Activated naive CD8-positive, alpha-beta T cell treated with anti-CD3 and anti-CD28 coated beads for 36 hours (primary cell): ENCODE results near the gene ACD. TPM values are rescaled to one million over a fixed set of nuclear protein-coding genes. Genes with fewer than 3 reads are reported as not detected.

Experiments used
- DNase-seq: peaks from one replicate; pipeline ENCODE4 v3.0.0; 2021
- H3K27ac Mint-ChIP-seq: one replicate; pipeline ENCODE4 v1.8.0; 2022; ENCODE audit warnings: mild to moderate bottlenecking, moderate library complexity, mixed read lengths
- H3K27me3 Mint-ChIP-seq: one replicate; pipeline ENCODE4 v1.8.0; 2022; ENCODE audit warnings: mild to moderate bottlenecking, mixed read lengths
- H3K36me3 Mint-ChIP-seq: one replicate; pipeline ENCODE4 v1.8.0; 2021; ENCODE audit warnings: mild to moderate bottlenecking, mixed read lengths
- H3K4me1 Mint-ChIP-seq: one replicate; pipeline ENCODE4 v1.8.0; 2021; ENCODE audit warnings: mixed read lengths
- H3K4me3 Mint-ChIP-seq: one replicate; pipeline ENCODE4 v1.8.0; 2022; ENCODE audit warnings: mild to moderate bottlenecking, moderate library complexity, mixed read lengths
- H3K9me3 Mint-ChIP-seq: one replicate; pipeline ENCODE4 v1.8.0; 2022; ENCODE audit warnings: mixed read lengths
- total RNA-seq, 2 experiments: library from RNA; stranded (reverse); gene quantifications; one replicate each; pipeline ENCODE4 v1.2.3, GENCODE V29; 2021

Gene ACD
- total RNA-seq, 2 experiments from 2014 or later, result 48.0 to 50.3 TPM

DNA sequence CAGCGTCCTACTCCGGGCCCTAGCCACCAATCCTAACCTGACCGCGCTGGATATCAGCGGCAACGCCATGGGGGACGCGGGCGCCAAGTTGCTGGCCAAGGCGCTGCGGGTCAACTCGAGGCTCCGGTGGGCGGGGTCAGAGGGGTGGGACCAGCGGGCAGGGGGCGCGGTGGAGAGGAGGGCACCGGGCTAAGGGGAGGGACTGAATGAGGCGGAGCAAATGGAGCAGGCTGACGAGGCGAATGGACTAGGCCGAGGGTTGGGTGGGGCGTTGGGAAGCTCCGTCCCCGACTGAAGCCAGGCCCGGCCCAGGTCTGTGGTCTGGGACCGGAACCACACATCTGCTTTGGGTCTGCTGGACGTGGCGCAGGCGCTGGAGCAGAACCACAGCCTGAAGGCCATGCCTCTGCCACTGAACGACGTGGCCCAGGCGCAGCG is 10.5 kb downstream of the ACD start:
- Mint-ChIP-seq H3K27me3 (no peaks in the 10 kb centered on the region), H3K4me1 (peaks cover 6% of the 10 kb centered on the region), H3K27ac (no peak overlapping the region), H3K36me3 (peaks cover 8% of the 10 kb centered on the region), H3K9me3 (no peaks in the 10 kb centered on the region), H3K4me3 (no peak overlapping the region)
- DNase-seq, result no peak

DNA sequence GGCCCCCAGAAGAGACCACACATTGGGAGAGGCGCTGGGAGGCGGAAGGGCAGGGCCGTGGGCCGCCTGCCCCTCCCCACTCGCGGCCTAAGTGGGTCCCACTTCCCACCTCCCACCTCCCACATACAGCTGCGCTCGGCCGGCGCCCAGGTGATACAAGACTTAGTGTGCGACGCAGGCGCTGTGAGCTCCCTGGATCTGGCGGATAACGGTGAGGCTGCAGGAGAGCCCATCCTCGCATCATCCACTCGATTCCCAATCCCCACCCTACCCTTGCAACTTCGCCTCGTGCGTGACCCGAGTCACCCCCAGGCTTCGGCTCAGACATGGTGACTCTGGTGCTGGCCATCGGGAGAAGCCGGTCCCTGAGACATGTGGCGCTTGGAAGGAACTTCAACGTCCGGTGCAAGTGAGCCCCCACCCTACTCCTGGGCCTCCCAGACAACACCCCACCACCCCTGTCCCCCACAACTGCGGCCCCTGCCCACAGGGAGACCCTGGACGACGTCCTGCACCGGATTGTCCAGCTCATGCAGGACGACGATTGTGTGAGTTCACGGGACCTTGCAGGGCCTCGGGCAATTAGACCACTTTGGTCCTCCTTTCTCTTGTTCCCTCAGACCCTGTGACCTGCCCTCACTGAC is 11.2 kb downstream of the ACD start:
- H3K27me3 Mint-ChIP-seq, result no peaks in the 10 kb centered on the region
- DNase-seq, result no peak
- H3K4me1 Mint-ChIP-seq, result peaks cover 9% of the 10 kb centered on the region
- H3K4me3 Mint-ChIP-seq, result no peak overlapping the region
- no peaks in the 10 kb centered on the region for H3K9me3 Mint-ChIP-seq
- H3K27ac Mint-ChIP-seq, result no peak overlapping the region
- peaks cover 8% of the 10 kb centered on the region for H3K36me3 Mint-ChIP-seq

DNA sequence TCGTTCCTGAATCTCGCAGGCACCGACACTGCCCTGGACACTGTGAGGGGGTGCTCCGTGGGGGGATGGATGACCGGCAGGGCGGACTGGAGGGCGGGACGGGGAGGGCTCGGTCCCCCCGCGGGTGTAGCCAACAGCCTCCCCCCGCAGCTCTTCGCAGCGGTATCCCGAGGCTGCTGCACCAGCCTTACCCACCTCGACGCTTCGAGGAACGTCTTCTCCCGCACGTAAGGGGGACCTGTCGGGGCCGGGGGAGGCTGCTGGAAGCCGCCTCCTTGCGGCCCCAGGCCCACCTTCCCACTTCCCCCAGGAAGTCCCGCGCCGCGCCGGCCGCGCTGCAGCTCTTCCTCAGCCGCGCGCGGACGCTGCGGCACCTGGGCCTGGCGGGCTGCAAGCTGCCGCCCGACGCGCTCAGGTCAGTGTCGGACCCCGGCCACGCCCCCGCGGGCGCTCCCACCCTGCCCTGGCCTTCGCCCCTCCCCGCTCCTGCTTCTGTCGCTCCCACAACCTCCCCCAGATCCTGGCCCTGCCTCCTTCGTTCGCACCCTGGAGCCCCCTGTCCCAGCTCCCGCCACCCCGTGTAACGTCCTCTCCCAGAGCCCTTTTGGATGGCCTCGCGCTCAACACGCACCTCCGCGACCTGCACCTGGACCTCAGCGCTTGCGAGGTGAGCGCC is 11.8 kb downstream of the ACD start:
- peaks cover 8% of the 10 kb centered on the region for H3K36me3 Mint-ChIP-seq
- no peak overlapping the region for H3K27ac Mint-ChIP-seq
- H3K4me1 Mint-ChIP-seq, result peaks cover 9% of the 10 kb centered on the region

DNA sequence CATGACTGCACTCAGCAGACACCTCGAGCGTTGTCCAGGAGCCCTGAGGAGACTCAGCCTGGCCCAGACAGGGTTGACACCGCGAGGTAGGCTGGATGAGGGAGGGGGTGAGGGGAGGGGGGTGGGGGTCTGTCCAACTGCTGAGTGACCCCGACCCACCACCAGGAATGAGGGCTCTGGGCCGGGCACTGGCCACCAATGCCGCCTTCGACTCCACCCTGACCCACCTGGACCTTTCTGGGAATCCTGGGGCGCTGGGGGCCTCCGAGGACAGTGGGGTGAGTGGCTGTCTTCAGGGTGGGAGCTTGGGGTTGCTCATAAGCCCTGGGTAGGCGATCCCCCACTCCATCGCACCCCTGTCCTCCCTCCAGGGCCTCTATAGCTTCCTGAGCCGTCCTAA is 12.4 kb downstream of the ACD start:
- Mint-ChIP-seq H3K36me3 (peaks cover 8% of the 10 kb centered on the region), H3K9me3 (no peaks in the 10 kb centered on the region), H3K4me3 (no peak overlapping the region), H3K27me3 (no peaks in the 10 kb centered on the region), H3K27ac (no peak overlapping the region), H3K4me1 (peaks cover 9% of the 10 kb centered on the region)
- no peak for DNase-seq

More for the DNA sequence above, 11.8 kb downstream of the ACD start:
- no peaks in the 10 kb centered on the region for H3K9me3 Mint-ChIP-seq
- H3K27me3 Mint-ChIP-seq, result no peaks in the 10 kb centered on the region
- no peak for DNase-seq
- H3K4me3 Mint-ChIP-seq, result no peak overlapping the region

DNA sequence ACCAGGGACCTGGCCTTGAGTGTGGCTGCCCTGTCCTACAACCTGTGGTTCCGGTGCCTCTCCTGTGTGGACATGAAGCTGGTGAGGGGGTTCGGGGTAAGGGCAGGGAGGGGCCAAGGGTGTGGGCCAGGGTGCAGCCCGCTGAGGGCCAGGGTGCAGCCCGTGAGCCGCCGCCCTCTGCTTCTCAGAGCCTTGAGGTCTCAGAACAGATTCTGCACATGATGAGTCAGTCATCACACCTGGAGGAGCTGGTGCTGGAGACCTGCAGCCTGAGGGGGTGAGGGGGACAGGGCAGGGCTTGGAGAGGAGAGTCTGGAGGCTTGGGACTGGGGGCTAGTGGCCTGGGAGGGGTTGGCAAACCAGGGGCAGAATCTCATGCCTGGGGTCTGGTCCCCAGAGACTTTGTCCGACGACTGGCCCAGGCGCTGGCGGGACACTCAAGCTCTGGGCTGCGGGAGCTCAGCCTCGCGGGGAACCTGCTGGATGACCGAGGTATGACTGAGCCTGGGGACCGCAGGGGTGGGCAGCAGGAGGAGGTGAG is 12.9 kb downstream of the ACD start:
- no peak overlapping the region for H3K27ac Mint-ChIP-seq
- H3K36me3 Mint-ChIP-seq, result peaks cover 8% of the 10 kb centered on the region
- no peaks in the 10 kb centered on the region for H3K27me3 Mint-ChIP-seq
- peaks cover 9% of the 10 kb centered on the region for H3K4me1 Mint-ChIP-seq
- no peaks in the 10 kb centered on the region for H3K9me3 Mint-ChIP-seq
- no peak for DNase-seq
- H3K4me3 Mint-ChIP-seq, result no peak overlapping the region

DNA sequence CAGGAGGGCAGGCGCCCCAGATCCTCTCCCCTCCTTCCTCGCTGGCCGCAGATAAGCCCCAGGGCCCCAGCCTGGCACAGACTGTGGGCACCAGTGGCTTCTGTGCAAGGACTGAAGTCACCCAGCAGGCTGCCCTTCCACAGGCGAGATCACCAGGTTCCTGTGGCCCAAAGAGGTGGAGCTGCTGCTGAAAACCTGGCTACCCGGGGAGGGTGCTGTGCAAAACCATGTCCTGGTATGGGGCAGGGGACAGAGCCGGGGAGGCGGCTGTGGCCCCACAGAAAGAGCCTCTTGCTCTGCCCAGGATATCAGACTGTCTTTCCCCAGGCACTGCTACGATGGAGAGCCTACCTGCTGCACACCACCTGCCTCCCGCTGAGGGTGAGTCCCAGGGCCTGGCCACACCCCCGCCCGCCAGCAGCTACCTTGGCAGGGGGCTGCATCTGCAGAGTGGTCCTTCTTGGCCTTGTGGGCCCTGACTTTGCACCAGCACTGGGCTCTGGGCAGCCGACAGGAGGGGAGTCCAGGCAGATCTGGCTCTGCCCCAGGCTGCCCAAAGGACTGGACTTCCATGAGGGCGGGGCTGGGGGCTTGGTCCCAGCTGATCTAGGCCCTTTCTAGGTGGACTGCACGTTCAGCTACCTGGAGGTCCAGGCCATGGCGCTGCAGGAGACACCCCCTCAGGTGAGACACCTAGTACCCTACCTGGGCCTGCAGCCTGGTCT is 14.5 kb downstream of the ACD start:
- peaks cover 9% of the 10 kb centered on the region for H3K4me1 Mint-ChIP-seq
- H3K4me3 Mint-ChIP-seq, result peak overlapping the region; percentile 90
- peak overlapping the region; percentile 95 for H3K27ac Mint-ChIP-seq
- no peaks in the 10 kb centered on the region for H3K27me3 Mint-ChIP-seq
- H3K9me3 Mint-ChIP-seq, result no peaks in the 10 kb centered on the region
- no peak for DNase-seq
- H3K36me3 Mint-ChIP-seq, result peaks cover 3% of the 10 kb centered on the region

DNA sequence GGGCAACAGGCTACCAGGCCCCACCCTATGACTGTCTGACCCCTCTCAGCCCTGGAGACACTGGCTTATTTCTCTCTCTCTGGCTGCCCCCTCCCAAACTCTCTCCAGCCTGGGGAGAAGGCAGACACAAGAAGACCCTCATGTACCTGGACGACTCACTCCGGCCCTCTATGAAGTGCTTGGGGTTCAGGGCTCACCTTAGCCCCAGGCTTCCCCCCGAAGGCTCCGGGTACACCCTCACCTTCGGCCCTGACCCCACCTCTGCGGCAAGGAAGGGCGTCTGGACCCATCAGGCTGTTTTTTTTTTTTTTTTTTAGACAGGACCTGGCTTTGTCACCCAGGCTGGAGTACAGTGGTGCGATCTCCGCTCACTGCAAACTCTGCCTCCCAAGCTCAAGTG is 16.0 kb downstream of the ACD start:
- H3K36me3 Mint-ChIP-seq, result no peaks in the 10 kb centered on the region
- no peaks in the 10 kb centered on the region for H3K27me3 Mint-ChIP-seq
- H3K4me3 Mint-ChIP-seq, result peak overlapping the region; percentile 75
- DNase-seq, result no peak
- H3K9me3 Mint-ChIP-seq, result no peaks in the 10 kb centered on the region
- H3K27ac Mint-ChIP-seq, result peak overlapping the region; percentile 51
- H3K4me1 Mint-ChIP-seq, result peaks cover 9% of the 10 kb centered on the region

DNA sequence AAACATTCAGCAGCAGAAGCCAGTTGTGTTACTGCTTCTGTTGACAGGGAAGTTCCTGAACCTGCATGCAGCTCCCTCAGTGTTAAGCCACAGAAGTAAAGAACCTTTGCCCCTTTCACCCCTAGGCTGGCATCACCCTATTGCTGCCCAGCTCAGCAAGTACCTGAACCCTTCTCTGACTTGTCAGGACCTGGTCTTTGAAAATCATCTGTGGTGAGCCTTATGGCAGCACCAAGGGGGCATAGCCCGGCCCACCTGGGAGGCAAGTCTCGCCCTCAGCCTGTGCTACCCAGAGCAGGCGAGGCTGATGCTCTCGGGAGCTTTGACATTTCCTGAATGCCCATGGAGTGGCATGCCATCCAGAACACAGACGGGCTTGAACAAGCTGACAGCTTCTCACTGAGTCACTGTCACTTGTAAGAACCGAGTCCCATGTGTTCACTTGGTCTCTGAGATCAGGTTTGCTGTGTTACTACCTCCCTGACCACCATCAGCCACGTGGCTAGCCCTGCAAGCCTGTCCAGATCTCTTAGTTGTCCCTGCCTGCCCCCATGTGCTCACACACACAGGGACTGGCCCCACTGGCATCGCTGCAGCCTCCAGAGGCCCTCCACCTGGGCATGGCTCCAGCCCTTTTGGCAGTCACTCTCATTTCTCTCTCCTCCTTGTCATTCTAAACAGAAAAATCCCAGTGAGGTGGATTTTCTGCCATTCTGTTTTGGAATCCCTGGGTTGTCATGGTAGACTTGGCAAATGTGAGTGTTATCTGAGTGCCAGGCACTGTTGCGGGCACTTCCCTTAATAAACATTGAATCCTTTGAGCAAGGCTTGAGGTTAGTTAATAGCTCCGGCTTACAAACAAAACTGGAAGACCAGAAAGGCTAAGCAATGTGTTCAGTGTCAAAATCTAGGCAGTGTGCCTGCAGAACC is 18.0 kb downstream of the ACD start:
- H3K9me3 Mint-ChIP-seq, result no peaks in the 10 kb centered on the region
- H3K4me1 Mint-ChIP-seq, result peaks cover 9% of the 10 kb centered on the region
- H3K4me3 Mint-ChIP-seq, result no peak overlapping the region
- H3K36me3 Mint-ChIP-seq, result peaks cover 1% of the 10 kb centered on the region
- H3K27me3 Mint-ChIP-seq, result no peaks in the 10 kb centered on the region
- no peak overlapping the region for H3K27ac Mint-ChIP-seq
- DNase-seq, result no peak

DNA sequence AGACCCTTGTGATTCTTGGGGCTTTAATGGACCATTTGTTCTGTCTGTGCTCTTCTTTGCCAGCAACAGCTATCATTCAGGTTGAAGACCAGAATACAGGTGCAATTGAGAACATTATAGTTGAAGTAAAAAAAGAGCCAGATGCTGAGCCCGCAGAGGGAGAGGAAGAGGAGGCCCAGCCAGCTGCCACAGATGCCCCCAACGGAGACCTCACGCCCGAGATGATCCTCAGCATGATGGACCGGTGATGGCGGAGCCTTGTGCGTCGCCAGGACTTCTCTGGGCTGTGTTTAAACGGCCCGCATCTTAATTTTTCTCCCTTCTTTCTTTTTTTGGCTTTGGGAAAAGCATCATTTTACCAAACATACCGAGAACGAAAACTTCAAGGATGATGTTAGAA is 22.4 kb downstream of the ACD start:
- H3K9me3 Mint-ChIP-seq, result no peaks in the 10 kb centered on the region
- H3K27ac Mint-ChIP-seq, result no peak overlapping the region
- no peak overlapping the region for H3K4me3 Mint-ChIP-seq
- no peak for DNase-seq
- H3K4me1 Mint-ChIP-seq, result no peaks in the 10 kb centered on the region
- no peaks in the 10 kb centered on the region for H3K27me3 Mint-ChIP-seq
- H3K36me3 Mint-ChIP-seq, result peaks cover 5% of the 10 kb centered on the region

DNA sequence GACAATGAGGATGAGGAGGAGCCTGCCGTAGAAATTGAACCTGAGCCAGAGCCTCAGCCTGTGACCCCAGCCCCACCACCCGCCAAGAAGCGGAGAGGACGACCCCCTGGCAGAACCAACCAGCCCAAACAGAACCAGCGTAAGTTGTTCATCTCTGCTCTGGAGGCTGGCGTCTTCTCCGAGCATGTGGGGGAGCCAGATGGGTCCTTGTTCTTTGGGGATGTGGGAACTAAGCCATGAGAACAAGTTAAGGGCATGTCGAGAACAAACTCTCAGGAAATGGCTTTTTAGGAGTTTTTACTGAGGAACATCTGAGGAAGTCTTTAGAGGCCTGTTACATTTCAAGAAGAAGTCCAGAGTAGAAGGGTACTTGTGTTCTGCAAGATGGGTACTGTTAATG is 23.3 kb downstream of the ACD start:
- H3K9me3 Mint-ChIP-seq, result no peaks in the 10 kb centered on the region
- H3K27ac Mint-ChIP-seq, result no peak overlapping the region
- peaks cover 5% of the 10 kb centered on the region for H3K36me3 Mint-ChIP-seq
- H3K27me3 Mint-ChIP-seq, result no peaks in the 10 kb centered on the region
- no peak overlapping the region for H3K4me3 Mint-ChIP-seq
- H3K4me1 Mint-ChIP-seq, result no peaks in the 10 kb centered on the region
- DNase-seq, result no peak

DNA sequence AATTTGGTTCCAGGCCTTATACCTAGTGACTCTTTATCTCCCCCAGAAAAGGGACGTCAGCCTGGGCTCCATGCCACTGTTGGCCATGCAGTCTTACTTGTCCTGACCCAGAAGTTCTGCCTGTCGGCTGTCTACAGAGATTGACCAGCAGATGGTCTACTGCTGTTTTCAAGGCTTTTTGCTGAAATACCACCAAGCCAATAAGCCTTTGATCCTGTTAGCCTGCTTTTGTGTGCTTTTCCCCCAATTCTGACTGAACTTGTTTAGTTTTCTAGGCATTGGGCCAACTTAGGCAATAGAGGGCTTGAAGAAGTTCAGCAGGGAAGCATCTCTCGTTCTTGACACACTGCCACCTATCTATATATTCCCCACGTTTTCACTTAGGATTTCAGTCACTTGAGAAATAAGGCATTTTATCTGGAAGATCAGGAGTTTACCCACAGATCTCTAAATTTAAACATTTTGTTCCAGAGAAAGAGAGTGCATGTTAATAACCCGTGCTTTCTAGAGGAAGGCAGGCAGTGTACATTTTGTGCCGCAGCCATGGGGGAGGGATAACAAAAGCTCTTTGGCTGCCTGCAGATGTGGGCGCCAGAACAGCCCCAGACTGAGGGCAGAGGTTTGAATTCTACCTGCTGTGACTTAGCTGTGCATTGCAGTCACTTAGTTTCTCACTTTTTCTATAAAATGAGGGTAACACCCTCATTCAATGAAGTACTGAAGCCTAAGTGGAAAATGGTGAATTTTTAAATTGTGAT is 27.5 kb downstream of the ACD start:
- Mint-ChIP-seq H3K27ac (no peak overlapping the region), H3K9me3 (no peaks in the 10 kb centered on the region), H3K27me3 (no peaks in the 10 kb centered on the region), H3K4me3 (no peak overlapping the region), H3K36me3 (peaks cover 14% of the 10 kb centered on the region), H3K4me1 (no peaks in the 10 kb centered on the region)
- DNase-seq, result no peak

DNA sequence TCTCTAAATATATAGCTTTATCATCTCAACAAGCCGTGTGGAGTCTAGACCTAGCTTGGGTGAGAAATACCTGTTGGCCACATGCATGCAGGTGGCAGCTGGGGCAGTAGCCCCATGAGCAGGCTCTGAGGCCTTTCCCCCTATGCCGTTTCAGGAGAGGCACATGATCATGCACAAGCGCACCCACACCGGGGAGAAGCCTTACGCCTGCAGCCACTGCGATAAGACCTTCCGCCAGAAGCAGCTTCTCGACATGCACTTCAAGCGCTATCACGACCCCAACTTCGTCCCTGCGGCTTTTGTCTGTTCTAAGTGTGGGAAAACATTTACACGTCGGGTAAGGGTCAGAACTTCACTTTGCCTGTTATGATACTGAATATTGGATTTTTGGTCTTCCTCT is 31.8 kb downstream of the ACD start:
- H3K27me3 Mint-ChIP-seq, result no peaks in the 10 kb centered on the region
- H3K27ac Mint-ChIP-seq, result no peak overlapping the region
- no peak overlapping the region for H3K4me3 Mint-ChIP-seq
- DNase-seq, result no peak
- no peaks in the 10 kb centered on the region for H3K9me3 Mint-ChIP-seq
- H3K4me1 Mint-ChIP-seq, result no peaks in the 10 kb centered on the region
- H3K36me3 Mint-ChIP-seq, result peaks cover 20% of the 10 kb centered on the region

DNA sequence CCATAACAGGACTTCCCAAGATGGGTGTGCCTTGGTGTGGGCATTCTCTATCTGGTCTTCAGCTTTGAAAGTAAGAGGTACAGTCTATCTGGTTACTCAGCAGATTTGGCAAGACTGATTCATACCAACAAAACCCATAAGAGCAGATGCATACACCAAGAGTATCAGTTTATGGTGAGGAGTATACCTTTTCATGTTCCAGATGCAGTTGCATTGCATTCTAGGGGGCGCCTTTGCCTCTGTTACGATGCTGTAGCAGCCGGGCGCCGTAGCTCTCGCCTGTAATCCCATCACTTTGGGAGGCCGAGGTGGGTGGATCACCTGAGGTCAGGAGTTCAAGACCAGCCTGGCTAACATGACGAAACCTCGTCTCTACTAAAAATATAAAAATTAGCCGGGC is 46.3 kb downstream of the ACD start:
- DNase-seq, result peak; percentile 14
- H3K4me1 Mint-ChIP-seq, result peaks cover 2% of the 10 kb centered on the region
- no peaks in the 10 kb centered on the region for H3K27me3 Mint-ChIP-seq
- H3K36me3 Mint-ChIP-seq, result peaks cover 2% of the 10 kb centered on the region
- H3K27ac Mint-ChIP-seq, result no peak overlapping the region
- H3K4me3 Mint-ChIP-seq, result no peak overlapping the region
- no peaks in the 10 kb centered on the region for H3K9me3 Mint-ChIP-seq

DNA sequence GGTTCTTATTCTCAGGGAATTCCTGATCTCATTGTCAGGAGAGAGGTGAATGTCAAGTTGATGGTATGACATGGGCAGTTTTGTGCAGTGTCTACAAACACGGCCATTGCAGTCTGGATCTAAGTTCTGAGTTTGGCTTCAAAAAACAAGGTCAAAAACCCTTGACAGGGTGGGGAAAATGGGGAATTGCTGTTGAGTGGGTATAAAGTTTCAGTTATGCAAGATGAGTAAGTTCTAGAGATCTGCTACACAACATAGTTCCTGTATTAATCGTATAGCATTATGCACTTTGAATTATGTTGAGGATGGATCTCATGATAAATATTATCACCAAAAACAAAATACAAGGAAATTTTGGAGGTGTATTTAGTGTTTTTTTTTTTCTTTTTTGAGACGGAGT is 51.7 kb downstream of the ACD start:
- Mint-ChIP-seq H3K4me1 (peaks cover 7% of the 10 kb centered on the region), H3K4me3 (no peak overlapping the region), H3K9me3 (no peaks in the 10 kb centered on the region), H3K27me3 (no peaks in the 10 kb centered on the region), H3K27ac (peak overlapping the region; percentile 32), H3K36me3 (peaks cover 3% of the 10 kb centered on the region)
- DNase-seq, result no peak
